Suprapubic skin (tissue), 3 donors: ENCODE data around the gene KPNA4.

ENCODE experiments used
- POLR2AphosphoS5 ChIP-seq, 3 donors: sonication (generic); formaldehyde crosslinking; IDR thresholded peaks; one replicate each; pipeline ENCODE4 v1.6.1; 2017; ENCODE audit warnings: antibody characterized with exemption in 3 of 3
- TF ChIP-seq, protein P1 (sequence below), 2 donors: fragments of 200-600 bp in 1 of 2; fragments of 450-650 bp in 1 of 2; sonication (generic) in 1 of 2; IDR thresholded peaks; one replicate each; pipeline ENCODE4 v1.5.1; 2016 to 2019; ENCODE audit warnings: antibody characterized with exemption in 2 of 2, mild to moderate bottlenecking in 1 of 2, moderate library complexity in 1 of 2

DNA sequence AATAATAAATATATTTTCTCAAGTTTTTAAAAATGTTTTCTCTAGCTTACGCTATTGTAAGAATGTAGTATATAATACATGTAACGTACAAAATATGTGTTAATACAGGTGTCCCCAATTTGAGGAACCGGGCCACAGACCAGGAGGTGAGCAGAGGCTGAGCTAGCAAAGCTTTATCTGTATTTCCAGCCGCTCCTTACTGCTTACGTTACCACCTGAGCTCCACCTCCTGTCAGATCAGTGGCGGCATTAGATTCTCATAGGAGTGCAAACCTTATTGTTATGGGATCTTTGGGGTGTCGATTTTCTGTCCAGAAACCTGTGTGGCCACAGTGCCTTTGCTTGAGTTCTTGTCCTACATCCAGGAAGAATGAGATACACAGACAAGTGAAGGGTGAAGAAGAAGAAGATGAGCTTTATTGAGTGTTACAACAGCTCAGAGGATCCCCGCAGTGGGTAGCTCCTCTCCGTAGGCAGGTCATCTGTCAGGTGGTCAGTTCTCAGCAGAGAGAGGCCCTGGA, 105.9 kb downstream of the KPNA4 start:
- TF ChIP-seq POLR2AphosphoS5 (IDR thresholded peaks at IDR 0.05): no peak
- TF ChIP-seq, protein P1, sequence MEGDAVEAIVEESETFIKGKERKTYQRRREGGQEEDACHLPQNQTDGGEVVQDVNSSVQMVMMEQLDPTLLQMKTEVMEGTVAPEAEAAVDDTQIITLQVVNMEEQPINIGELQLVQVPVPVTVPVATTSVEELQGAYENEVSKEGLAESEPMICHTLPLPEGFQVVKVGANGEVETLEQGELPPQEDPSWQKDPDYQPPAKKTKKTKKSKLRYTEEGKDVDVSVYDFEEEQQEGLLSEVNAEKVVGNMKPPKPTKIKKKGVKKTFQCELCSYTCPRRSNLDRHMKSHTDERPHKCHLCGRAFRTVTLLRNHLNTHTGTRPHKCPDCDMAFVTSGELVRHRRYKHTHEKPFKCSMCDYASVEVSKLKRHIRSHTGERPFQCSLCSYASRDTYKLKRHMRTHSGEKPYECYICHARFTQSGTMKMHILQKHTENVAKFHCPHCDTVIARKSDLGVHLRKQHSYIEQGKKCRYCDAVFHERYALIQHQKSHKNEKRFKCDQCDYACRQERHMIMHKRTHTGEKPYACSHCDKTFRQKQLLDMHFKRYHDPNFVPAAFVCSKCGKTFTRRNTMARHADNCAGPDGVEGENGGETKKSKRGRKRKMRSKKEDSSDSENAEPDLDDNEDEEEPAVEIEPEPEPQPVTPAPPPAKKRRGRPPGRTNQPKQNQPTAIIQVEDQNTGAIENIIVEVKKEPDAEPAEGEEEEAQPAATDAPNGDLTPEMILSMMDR (IDR thresholded peaks at IDR 0.05): no peak
